Activated naive CD4-positive, alpha-beta T cell treated with anti-CD3 and anti-CD28 coated beads, Interleukin-2, amount 50 U/mL, for 72 hours (primary cell): ENCODE data around the gene CYGB. TPM values are rescaled to one million over a fixed set of nuclear protein-coding genes. Genes with fewer than 3 reads are reported as not detected.
"Not testable (repeated sequence)": the region's sequence is repeated elsewhere in the genome, so short reads cannot be mapped to it uniquely, and the experiment has no call there.

Source experiments
- ATAC-seq, 2 donors: fragments of 150-1000 bp; cut with Tn5 transposase; 2 replicates each; pipeline ENCODE4 v1.10.0; 2021; ENCODE audit warnings: mild to moderate bottlenecking in 2 of 2, moderate library complexity in 2 of 2
- DNase-seq, 2 donors: peaks; one replicate each; pipeline ENCODE4 v3.0.0; 2021 to 2022; ENCODE audit warnings: low spot score in 2 of 2
- H3K27ac Mint-ChIP-seq, 2 donors: one replicate each; pipeline ENCODE4 v1.8.0; 2022; ENCODE audit warnings: mild to moderate bottlenecking in 2 of 2, mixed read lengths in 2 of 2
- H3K36me3 Mint-ChIP-seq, 2 donors: one replicate each; pipeline ENCODE4 v1.8.0; 2022; ENCODE audit warnings: mixed read lengths in 2 of 2
- H3K9me3 Mint-ChIP-seq, 2 donors: one replicate each; pipeline ENCODE4 v1.8.0; 2022; ENCODE audit warnings: mixed read lengths in 2 of 2
- total RNA-seq, 2 donors: library from RNA; stranded (reverse); gene quantifications; one replicate each; pipeline ENCODE4 v1.2.3, GENCODE V29; 2022

CYGB gene
- total RNA-seq, 2 donors from 2014 or later: not detected

DNA sequence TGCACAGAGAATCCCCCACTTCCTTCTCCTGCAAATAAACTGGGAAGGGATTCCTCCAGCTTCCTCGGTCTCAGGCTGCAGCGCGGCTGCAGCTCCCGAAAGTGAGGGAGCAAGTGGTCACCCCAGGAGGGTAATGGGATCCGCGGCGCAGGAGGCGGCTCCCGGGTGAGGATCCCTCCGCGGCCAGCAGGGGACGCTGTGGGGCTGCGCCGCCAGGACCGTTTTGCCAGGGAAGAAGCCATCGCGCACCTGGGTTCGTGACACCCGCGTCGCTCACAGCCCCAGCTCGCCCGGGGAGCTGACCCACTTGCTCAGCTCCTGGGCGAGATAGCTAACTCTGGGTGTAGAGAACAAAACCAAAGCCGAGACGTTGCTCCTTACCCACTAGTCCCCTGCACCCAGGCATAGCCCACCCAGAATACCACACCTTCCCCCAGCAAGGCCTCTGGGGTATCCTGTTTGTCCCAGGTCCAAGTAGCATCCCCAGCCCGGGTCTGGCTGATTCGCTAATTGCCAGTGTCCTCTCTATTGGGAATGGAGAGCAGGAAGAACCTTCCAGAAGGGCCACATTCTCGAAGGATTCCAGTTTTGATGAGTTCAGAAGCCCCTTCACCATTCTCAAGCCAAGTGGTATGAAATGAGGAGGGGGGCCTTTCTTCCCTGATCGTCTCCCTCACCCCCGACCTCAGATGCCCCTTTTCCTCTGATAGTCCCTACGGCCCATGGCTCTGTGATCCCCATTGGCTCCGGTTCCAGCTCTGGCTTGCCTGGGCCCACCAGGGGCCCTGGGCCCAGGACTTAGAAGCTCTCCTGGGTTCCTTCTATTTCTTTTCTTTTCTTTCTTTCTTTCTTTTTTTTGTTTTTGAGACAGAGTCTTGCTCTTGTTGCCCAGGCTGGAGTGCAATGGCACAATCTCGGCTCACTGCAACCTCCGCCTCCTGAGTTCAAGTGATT lies 14.1 kb downstream of the CYGB start:
- H3K9me3 Mint-ChIP-seq: no peaks in the 10 kb centered on the region
- no peaks in the 10 kb centered on the region for H3K36me3 Mint-ChIP-seq
- peak; percentile 85 to 92 for DNase-seq
- peak; percentile 83 to 94 for ATAC-seq
- no peak overlapping the region for H3K27ac Mint-ChIP-seq

DNA sequence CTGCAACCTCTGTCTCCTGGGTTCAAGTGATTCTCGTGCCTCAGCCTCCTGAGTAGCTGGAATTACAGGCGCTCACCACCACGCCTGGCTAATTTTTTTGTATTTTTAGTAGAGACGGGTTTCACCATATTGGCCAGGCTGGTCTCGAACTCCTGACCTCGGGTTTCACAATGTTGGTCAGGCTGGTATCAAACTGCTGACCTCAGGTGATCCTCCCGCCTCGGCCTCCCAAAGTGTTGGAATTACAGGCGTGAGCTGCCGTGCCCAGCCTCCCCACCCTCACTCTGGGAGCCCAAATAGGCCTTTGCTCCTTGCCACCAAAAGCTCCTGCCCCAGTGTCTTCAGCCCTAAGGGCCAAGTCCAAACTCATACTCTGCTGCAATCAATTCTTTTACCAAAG lies 15.8 kb downstream of the CYGB start:
- not testable (repeated sequence) for ATAC-seq, H3K36me3 Mint-ChIP-seq, H3K9me3 Mint-ChIP-seq, DNase-seq, H3K27ac Mint-ChIP-seq

DNA sequence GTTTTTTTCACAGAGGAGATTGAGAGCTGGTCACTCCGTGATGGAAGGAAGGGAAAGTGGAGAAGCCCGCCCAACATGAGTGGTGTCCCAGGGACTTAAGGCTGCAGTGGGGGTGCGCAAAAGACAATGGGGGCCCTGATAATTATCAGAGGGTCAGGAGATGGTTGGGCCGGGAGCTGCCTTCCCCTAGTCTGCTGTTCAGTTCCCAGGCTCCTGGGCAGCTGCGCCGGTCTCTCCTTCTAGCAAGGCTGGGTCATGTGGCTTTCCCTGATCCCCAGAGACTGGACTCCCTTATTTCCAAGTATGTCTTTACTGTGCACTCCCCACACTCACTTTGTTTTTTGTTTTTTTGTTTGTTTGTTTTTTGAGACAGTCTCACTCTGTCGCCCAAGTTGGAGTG lies 16.2 kb downstream of the CYGB start:
- Mint-ChIP-seq H3K27ac (no peak overlapping the region), H3K9me3 (no peaks in the 10 kb centered on the region), H3K36me3 (no peaks in the 10 kb centered on the region)
- no peak for ATAC-seq
- DNase-seq: no peak

DNA sequence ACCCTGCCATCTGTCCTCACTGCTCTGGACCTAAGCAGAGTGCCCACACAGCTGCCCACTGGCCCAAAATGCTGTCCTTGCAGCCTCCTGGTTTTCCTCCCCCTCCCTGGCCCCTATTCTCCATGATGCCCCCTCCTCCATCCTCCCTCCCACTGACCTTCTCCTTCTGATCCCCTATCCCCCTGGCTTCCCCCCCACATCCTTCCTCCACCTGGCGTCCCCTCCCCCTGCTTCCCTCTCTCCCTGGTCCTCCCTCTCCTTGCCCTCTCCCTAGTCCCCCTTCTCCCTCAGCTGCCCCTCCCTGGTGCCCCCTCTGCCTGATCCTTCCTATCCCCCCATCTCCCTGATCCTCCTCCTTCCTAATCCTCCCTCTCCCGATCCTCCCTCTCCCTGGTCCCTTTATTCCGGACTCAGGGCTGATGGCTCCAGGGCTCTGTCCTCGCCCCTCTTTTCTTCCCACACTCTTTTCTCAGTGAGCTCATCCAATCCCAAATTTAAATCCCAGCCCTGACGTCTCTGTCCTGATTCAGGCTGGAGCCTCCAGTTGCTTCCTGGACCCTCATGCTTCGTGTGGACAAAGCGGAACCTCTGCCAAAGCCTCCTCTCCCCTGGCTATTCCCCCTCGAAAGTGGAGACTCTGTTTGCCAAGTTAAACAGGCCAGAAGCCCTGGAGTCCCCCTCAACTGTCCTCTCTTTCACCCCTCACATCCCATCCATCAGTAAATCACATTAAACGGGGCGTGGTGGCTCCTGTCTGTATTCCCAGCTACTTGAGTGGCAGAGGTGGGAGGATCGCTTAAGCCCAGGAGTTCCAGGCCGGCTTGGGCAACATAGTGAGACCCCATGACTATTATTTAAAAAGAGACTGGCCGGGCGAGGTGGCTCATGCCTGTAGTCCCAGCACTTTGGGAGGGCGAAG lies 18.2 kb downstream of the CYGB start:
- Mint-ChIP-seq H3K27ac (peak overlapping the region; percentile 37 to 40), H3K36me3 (no peaks in the 10 kb centered on the region), H3K9me3 (no peaks in the 10 kb centered on the region)
- ATAC-seq (no peak), DNase-seq (no peak)

DNA sequence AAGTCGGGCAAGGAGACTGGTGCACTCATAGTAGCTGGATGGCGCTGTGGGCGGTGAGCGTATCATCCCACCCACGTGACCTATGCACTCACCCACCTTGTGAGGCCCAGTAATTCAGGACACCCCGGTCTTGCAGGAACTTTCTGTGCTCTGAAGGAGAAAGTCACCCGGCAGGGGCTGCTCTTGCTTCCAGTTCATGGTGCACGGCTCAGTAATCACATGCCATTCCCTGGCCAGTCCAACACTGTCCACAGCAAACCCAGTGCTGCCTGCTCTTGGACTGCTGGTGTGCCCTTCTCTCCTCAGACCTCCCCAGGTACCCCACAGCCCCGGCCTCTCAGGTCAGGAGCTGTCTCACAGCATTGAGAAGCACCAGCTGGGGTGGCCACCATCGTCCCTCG lies 19.9 kb downstream of the CYGB start:
- DNase-seq (no peak), ATAC-seq (no peak)
- H3K36me3 Mint-ChIP-seq: no peaks in the 10 kb centered on the region
- H3K27ac Mint-ChIP-seq: peak overlapping the region in 1 of 2 donors; percentile 28
- no peaks in the 10 kb centered on the region for H3K9me3 Mint-ChIP-seq

DNA sequence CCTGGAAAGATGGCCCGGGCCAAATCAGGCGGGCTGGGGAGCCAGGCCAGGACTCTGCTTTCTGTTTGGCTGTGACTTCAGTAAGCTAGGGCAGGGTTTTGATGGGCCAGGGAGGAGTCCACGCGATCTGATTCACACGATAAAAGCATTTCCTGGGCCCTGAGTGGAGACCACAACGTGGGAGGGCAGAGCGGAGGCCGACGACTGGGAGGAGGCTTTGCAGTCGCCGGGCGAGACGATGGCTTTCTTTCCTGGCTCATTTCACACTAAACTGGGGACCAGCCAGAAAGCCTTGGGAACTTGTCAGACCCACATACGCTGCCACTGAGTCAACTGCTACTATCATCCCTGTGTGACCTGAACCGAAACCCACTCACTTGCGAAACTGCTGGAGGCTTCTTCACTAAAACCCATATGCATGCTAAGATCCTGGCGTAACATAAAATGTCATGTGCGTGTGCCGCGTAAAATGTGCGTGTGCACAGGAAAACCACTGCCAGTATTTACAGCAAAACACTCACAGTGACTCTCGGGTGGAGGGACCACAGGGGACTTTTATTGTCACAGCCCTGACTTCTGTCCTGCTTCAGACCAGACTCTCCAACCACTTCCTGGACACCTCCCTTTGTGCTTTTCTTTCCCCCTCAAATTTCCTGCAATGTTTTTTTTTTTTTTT lies 22.1 kb downstream of the CYGB start:
- Mint-ChIP-seq H3K36me3 (no peaks in the 10 kb centered on the region), H3K27ac (peak overlapping the region; percentile 90 to 95), H3K9me3 (no peaks in the 10 kb centered on the region)
- peak; percentile 72 to 93 for DNase-seq
- ATAC-seq: peak; percentile 90 to 95

DNA sequence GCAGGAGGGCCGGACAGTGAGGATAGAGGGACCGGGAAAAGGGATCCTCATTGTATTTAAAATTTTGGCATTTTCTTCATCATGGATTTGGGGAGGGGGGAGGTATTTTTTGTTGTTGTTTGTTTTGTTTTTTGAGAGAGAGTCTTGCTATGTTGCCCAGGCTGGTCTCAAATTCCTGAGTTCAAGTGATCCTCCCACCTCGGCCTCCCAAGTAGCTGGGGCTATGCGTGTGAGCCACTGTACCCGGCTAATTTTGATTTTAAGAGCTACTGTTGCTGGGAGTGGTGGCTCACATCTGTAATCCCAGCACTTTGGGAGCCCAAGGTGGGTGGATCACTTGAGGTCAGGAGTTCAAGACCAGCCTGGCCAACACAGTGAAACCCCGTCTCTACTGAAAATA lies 23.2 kb downstream of the CYGB start:
- not testable (repeated sequence) for DNase-seq, H3K36me3 Mint-ChIP-seq, H3K9me3 Mint-ChIP-seq, ATAC-seq
- peak overlapping the region; percentile 34 to 95 for H3K27ac Mint-ChIP-seq

DNA sequence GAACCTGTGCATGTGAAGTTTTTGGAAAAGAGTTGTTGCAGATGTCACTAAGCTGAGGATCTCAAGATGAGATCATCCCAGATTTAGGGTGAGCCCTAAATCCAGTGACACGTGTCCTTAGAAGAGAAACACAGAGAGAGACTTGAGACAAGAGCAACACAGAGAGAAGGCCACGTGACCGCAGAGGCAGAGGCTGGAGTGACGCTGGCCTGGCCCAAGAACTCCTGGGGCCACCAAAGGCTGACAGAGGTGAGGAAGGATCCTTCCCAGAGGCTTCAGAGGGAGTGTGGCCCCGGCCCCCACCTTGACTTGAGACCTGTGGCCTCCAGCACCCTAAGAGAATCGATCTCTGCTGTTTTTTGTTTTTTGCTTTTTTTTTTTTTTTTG lies 24.2 kb downstream of the CYGB start:
- H3K36me3 Mint-ChIP-seq: no peaks in the 10 kb centered on the region
- no peaks in the 10 kb centered on the region for H3K9me3 Mint-ChIP-seq
- peak overlapping the region; percentile 73 to 95 for H3K27ac Mint-ChIP-seq
- no peak for ATAC-seq
- no peak for DNase-seq

DNA sequence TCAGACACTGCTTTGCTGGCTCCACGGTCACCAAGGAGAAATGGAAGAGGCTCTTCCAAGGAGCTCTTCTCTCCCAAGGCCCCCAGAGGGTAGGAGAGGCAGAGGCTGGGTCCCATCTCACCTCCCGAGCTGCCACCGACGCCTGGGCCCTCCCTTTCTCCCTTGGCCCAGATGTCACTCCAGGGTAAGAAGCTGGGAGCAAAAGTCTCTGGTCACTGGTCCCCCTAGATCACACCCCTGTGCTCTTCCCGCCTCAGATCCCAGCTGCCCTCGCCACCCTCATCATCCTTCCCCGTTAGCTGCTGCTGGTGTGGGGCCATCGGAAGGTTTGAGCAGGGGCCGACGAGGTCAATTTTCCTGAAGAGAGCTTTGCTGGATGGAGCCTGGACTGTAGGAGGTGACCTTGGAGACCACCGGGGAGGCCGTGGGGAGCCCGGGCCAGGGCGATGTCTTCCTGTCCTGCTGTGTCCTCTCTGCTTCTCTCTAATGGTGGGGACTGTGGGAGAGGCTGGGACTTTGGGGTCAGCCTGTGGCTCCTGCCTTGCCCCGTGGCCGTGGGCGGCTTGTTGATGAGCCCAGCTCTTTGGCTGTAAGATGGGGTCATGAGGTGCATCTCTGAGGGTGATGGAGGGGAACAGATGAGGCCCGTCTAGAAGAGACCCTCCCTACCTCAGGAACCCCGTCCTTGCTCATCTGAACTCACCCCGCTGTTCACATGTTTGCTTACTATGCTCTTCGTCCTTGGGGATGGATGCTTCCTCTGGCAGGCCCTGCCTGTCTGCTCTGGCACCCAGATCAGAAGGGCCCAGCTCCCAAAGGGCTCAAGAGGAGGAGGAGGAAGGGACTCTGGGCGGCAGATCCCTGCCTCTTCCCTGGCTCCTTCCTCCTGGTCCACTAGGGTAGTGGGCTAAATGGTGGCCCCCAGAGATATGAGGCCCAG lies 24.9 kb downstream of the CYGB start:
- H3K27ac Mint-ChIP-seq: peak overlapping the region; percentile 68 to 95

DNA sequence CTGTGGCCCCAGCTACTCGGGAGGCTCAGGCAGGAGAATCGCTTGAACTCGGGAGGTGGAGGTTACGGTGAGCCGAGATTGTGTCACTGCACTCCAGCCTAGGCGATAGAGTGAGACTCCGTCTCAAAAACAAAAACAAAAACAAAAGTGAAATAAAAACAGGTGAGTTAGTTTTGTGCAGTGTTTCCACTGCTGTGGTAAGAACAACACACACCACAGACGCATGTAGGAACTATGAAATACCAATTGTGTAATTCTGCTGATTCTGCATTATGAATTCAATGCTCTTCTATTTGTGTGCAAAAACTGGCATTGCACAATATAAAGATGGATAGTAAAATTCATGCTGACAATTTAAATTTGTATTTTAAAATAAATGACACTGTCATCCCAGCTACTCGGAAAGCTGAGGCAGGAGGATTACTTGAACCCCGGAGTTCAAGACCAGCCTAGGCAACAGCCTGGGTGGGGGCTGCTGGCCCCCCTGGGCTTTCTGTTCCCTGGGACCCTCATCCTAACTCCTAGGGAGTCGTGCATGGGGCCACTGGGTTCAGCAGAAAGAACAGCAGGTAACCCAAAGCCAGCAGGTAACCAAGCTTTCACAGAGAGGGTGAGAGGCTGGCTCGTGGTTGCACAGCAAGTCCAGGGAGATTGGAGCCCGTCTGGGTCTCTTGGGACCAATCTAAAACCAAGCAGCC lies 25.7 kb downstream of the CYGB start:
- Mint-ChIP-seq H3K9me3 (no peaks in the 10 kb centered on the region), H3K36me3 (no peaks in the 10 kb centered on the region), H3K27ac (no peak overlapping the region)
- DNase-seq (no peak), ATAC-seq (no peak)

More for the DNA sequence above, 24.9 kb downstream of the CYGB start:
- no peak for DNase-seq
- Mint-ChIP-seq H3K36me3 (no peaks in the 10 kb centered on the region), H3K9me3 (no peaks in the 10 kb centered on the region)
- ATAC-seq: no peak

DNA sequence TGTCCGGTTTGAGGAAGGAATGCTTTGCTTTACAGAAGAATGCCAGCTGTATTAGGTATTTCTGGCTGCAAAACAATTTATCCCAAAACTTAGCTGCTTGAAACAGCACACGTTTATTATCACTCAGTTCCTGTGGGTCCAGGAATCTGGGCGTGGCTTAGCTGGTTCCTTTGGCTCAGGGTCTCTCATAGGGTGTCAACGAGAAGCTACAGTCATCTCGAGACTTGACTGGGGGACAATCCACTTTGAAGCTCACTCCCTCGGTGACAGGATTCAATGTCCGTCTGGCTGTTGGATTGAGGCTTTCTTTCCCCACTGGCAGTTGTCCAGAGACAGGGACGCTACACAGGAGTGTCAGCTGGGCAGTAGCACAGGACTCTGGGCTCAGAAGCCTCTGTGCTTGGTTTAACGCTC lies 26.7 kb downstream of the CYGB start:
- H3K36me3 Mint-ChIP-seq: no peaks in the 10 kb centered on the region
- ATAC-seq (no peak), DNase-seq (no peak)
- H3K27ac Mint-ChIP-seq: no peak overlapping the region
- no peaks in the 10 kb centered on the region for H3K9me3 Mint-ChIP-seq

DNA sequence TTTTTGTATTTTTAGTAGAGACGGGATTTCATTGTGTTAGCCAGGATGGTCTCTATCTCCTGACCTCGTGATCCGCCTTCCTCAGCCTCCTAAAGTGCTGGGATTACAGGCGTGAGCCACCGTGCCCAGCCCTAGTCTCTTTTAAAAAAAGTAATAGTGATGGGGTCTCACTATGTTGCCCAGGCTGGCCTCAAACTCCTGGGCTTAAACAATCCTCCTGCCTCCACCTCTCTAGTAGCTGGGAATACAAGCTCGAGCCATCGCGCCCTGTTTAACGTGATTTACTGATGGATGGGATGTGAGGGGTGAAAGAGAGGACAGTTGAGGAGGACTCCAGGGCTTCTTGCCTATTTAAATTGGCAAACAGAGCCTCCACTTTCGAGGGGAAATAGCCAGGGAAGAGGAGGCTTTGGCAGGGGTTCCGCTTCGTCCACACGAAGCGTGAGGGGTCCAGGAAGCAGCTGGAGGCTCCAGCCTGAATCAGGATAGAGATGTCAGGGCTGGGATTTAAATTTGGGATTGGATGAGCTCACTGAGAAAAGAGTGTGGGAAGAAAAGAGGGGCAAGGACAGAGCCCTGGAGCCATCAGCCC lies 28.9 kb downstream of the CYGB start:
- H3K9me3 Mint-ChIP-seq, H3K36me3 Mint-ChIP-seq, ATAC-seq, DNase-seq: not testable (repeated sequence)
- peak overlapping the region in 1 of 2 donors; percentile 3 for H3K27ac Mint-ChIP-seq

DNA sequence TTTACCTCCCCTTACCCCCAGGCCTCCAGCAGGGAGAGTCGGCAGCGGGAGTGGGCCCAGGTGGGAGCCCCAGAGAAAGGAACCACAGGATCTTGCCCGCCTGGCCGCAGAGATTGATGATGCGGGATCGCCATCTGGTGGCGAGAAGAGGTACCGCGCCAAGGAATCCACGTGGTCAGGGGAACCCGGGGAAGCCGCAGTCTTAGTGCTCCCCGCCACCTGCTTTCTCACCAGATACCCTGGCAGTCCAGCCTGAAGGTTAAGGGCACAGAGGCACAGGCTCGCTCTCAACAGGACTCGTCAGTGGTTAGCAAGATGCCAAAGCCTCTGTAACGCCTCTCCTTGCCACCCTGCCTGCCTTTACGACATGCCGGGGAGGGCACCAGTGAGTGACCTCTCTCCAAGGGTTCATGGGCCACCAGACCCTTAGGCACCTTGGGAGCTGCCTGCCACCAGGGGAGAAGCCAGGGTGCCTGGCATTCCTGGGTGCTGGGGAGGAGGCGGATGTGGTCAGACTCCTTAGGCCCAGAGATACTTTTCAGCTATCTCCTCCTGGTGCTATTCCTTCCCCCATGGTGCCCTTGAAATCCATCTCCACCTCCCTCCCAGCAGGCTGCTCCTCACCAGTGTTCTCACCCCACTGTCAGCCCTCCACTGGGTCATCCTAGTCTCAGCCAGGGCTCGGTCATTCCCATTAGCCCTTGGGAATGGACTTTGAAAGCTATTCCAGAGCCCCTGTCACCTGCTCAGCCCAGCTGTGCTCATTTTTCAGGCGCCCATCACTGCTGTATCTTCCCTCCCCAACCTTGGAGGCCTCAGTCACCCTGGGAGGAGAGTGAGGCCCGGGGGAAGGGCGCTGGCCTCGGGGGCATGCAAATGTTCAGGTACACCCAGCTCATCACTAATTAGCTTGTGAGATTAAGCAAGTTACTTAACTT lies 30.8 kb downstream of the CYGB start:
- no peaks in the 10 kb centered on the region for H3K36me3 Mint-ChIP-seq
- no peaks in the 10 kb centered on the region for H3K9me3 Mint-ChIP-seq
- ATAC-seq: peak; percentile 84 to 88
- peak; percentile 89 to 95 for DNase-seq
- peak overlapping the region in 1 of 2 donors; percentile 48 for H3K27ac Mint-ChIP-seq

DNA sequence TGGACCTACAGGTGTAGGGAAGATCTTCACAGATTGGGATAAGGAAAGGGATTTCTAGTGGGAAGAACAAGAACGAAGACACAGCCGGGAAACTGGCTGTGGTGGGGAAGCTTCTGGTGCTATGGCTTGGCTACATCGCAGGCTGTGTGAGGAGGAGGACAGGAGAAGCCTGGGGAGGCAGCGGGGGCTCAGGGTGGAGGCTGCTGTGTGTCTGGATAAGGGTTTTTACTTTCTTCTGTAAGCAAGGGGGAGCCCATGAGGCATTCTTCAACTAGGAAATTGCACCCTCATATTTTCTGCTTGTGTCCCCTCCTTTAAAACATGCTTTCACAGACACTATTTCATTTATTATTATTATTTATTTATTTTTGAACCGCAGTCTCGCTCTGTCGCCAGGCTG lies 33.4 kb downstream of the CYGB start:
- DNase-seq: no peak
- H3K27ac Mint-ChIP-seq: no peak overlapping the region
- H3K9me3 Mint-ChIP-seq: no peaks in the 10 kb centered on the region
- no peak for ATAC-seq
- H3K36me3 Mint-ChIP-seq: peaks cover 0 to 5% of the 10 kb centered on the region in 2 donors
